Upper lobe of left lung (tissue), 4 donors: ENCODE measurements around the gene MX2.

Experiments
- EP300 ChIP-seq, 4 donors: sonication (generic); formaldehyde crosslinking; IDR thresholded peaks; one replicate each; pipeline ENCODE4 v1.5.1; 2017; ENCODE audit warnings: antibody characterized with exemption in 4 of 4, control low read depth in 2 of 4
- POLR2A ChIP-seq, 4 donors: fragments of 450-650 bp; IDR thresholded peaks; one replicate each; pipeline ENCODE4 v1.5.1; 2016 to 2017; ENCODE audit warnings: antibody characterized with exemption in 4 of 4, mild to moderate bottlenecking in 2 of 4
- POLR2AphosphoS5 ChIP-seq, 2 donors: sonication (generic); formaldehyde crosslinking; IDR thresholded peaks; one replicate each; pipeline ENCODE4 v1.5.1; 2017; ENCODE audit warnings: antibody characterized with exemption in 2 of 2
- TF ChIP-seq, protein P1 (sequence below), 6 experiments: fragments of 450-650 bp in 4 of 6; fragments of 200-600 bp in 2 of 6; sonication (generic) in 2 of 6; IDR thresholded peaks; one replicate each; pipeline ENCODE4 v1.5.1; 2016 to 2019; ENCODE audit warnings: antibody characterized with exemption in 6 of 6

DNA sequence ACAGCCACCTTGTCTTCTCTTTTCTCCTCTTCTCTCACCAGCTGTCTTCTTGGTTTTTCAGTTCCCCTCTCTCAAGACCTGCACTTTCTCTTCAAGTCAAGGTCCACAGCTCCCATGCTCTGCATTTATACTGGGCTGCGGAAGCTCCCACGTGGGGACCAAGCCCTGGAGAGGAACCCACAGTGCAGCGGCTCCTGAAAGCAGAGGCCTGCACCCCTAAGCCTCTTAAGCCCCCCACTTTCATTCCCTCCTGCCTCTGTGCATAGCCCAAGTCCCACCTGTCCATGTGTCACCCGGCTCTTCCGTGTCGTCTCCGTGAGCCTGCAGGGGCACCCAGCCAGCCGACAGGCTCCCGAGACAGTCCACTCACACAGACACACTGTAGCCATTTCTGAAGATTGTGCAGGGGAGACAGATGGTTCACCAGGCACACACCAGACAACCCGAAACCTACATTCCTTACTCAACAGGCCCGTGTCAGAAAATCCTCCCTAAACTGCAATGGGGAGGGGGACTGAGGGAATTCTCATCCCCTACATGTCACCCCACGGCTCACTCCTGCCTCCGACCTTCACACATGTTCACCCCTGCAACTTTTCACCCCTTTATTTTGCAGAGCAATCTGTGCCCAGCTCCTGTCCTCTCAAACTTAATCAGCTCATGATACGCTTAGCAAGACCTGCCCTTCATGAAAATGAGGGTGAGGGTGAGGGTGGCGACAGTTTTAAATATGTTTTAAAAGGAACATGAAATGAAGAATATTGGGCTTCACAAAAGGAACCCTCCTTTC, 6.3 kb downstream of the MX2 start:
- no peak for TF ChIP-seq POLR2AphosphoS5 (IDR thresholded peaks at IDR 0.05)
- TF ChIP-seq, protein P1, sequence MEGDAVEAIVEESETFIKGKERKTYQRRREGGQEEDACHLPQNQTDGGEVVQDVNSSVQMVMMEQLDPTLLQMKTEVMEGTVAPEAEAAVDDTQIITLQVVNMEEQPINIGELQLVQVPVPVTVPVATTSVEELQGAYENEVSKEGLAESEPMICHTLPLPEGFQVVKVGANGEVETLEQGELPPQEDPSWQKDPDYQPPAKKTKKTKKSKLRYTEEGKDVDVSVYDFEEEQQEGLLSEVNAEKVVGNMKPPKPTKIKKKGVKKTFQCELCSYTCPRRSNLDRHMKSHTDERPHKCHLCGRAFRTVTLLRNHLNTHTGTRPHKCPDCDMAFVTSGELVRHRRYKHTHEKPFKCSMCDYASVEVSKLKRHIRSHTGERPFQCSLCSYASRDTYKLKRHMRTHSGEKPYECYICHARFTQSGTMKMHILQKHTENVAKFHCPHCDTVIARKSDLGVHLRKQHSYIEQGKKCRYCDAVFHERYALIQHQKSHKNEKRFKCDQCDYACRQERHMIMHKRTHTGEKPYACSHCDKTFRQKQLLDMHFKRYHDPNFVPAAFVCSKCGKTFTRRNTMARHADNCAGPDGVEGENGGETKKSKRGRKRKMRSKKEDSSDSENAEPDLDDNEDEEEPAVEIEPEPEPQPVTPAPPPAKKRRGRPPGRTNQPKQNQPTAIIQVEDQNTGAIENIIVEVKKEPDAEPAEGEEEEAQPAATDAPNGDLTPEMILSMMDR (IDR thresholded peaks at IDR 0.05): no peak
- TF ChIP-seq POLR2A (IDR thresholded peaks at IDR 0.05): no peak
- no peak for TF ChIP-seq EP300 (IDR thresholded peaks at IDR 0.05)
